GM18511 (cell line): ENCODE data around the gene HES3.
A peak's percentile ranks its signal among the peaks of the same experiment; 100 is the strongest.

Experiments
- ATAC-seq: cut with Tn5 transposase; IDR thresholded peaks from one replicate; pipeline ENCODE4 v1.9.1; 2021; ENCODE audit warnings: mild to moderate bottlenecking, moderate library complexity; ENCODE audit not compliant: unreplicated experiment

HES3 gene

DNA sequence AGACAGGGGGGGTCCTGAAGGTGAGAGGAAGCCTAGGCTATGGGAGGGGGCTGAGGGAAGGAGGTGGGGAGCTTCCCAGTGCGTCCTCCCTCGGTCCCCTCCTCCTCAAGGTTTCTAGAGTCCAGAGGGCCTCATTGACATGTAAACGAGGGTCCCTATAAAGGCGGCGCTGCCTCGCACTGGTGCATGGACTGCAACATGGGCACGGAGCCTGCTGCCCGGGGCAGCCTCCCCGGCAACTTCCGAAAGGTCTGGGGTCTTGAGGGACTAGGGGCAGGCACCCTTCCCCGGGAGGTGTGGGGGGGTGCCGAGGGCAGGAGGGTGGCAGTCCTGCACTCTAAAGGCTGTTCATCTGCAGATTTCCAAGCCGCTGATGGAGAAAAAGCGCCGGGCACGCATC lies at the start of gene HES3:
TSS of gene HES3 (plus strand) at position 187 of the 400 bp plus-strand sequence. CDS start at position 374, 187 bp downstream.
- no peak for ATAC-seq

DNA sequence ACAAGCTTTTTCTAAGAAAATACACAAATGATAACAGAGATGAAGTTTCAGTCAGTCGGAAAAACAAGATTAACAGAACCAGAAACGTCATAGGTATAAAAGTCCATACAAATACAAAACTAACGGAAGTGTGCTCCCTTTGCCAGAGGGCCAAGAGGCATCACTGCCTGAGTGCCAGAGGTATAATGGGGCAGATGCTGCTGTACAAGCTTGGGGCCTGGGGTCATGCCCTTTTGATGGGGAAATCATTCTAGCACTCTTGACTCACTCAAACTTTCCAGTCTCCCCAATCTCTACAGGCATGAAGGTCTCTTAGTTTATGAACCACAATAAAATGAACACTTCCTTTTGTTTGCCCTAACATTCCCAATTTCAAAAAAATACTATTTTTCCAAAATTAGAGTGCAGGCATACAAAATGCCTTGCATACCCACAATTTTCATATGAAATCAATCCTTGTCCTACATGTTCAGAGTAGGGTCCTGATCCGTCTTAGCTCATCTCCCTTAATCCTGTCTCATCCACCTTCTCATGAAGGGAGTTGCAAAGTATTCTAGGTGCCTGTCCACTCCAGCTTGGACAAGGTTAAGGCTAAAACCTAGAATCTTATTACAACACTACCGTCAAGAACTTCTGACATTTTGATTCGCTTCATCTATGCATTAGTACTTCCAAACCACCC lies 46.1 kb upstream of the HES3 start:
- ATAC-seq = no peak

GRCh38 chr1:6198646-6199297 lies 45.2 kb upstream of the HES3 start:
- ATAC-seq = peak; percentile 30

GRCh38 chr1:6199298-6200187 lies 44.4 kb upstream of the HES3 start, which contains the start of gene RPL22:
RPL22 (minus strand) TSS chr1:6199595; CDS start chr1:6199573, 22 bp downstream.
- ATAC-seq = peak; percentile 95

GRCh38 chr1:6200188-6200809 lies 43.7 kb upstream of the HES3 start:
- ATAC-seq = no peak

GRCh38 chr1:6202256-6202655 lies 41.7 kb upstream of the HES3 start:
- ATAC-seq = no peak

DNA sequence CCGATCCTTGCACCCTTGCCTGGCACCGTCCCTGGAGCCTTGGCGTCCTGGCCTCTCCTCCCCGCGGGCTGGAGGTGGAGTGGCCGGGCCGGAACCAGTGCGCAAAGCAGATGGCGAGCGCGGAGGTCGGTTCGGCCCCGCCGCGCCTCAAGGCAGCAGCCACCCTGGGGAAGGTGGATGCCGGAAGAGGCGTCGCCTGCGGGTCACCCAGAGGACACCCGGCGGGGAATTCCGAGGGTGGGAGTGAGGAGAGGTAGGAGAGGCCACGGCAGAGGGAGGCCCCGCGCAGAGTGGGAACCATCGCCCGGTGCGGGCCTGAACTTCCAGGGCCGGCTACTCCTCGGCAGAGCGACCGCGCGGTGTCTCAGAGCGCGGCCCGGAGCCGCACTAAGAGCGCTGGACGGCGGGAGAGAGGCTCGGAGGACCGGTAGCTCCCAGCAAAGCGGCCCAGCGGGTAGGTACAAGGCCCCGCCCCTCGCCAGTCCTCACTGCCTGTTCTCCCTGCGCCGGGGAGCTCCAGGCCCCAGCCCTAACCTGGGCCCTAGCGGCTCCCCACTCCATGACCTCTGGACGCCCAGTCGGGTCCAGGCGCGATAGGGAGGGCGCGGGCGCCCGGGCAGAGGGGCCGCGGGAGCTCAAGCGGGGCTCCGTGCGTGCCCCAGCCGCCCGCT lies 38.0 kb upstream of the HES3 start, which contains the start of gene RNF207:
TSS of gene RNF207 (plus strand) at position 271 of the 671 bp plus-strand sequence. CDS start 417 bp downstream, outside the sequence.
- peak; percentile 67 for ATAC-seq

DNA sequence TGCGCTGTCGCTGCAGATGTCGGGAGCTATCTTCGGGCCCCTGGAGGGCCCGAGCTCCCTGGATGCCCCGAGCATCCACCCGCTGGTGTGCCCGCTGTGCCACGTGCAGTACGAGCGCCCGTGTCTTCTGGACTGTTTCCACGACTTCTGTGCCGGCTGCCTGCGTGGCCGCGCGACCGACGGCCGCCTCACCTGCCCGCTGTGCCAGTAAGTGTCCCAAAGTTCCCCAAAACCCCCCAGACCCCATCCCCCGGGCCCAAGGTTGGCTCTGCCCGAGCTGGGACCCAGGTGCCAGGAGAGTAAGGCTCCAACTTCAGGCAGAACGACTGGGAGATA lies 37.5 kb upstream of the HES3 start:
- ATAC-seq = no peak

GRCh38 chr1:6207075-6207885 lies 36.7 kb upstream of the HES3 start:
- no peak for ATAC-seq

DNA sequence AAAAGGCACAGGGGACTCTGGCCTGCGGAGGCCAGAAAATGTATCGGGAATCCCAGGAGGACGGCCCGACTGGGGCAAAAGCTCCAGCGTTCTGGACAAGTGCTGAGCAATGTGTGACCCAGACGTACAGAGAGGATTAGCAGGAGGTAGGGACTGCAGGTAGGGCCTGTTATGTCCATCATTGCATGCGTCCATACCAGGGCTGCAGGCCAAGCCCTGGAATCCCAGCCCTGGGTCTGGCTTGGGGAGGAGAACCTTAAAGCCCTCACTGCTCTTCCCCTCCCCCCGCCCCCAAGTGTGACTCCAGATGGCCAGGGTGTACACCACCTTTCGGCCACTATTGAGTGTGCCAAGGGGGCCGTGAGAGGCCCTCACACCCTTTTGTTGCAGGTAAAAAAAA lies 36.1 kb upstream of the HES3 start:
- ATAC-seq = no peak

GRCh38 chr1:6208723-6209660 lies 35.0 kb upstream of the HES3 start:
- ATAC-seq = peak; percentile 34

GRCh38 chr1:6209661-6210580 lies 34.1 kb upstream of the HES3 start:
- ATAC-seq = no peak

DNA sequence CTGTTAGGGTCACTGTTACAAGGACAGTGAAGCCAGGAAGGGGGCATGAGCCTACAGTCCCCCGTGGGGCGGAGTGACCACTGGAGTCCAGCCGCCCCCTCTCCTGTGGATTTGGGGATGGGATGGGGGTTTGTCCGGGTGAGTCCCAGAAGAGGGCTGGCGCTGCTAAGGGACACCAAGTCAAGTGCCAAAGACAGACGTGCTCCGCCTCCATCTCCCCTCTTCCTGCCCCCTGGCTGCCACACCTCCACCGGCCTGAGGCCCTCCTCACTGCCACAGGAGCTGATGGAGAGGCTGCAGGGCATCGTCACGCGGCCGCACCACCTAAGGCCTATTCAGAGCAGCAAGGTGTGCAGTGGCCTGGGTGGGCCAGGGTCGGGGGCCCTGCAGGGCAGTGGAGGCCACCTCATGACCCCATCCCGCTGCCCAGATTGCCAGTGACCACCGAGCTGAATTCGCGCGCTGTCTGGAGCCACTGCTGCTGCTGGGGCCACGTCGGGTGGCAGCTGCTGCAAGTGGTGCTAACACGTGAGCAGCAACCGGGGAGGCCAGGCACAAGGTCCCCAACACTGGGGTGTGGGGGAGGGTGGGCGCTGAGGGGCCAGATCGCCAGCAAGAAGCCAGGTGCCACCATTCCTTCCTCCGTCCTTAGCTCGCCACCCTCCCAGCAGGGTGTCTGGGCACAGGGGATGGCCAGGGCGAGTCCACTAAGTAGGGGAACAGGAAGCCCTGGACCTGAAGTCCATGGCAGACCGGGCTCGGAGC lies 33.2 kb upstream of the HES3 start:
- no peak for ATAC-seq

DNA sequence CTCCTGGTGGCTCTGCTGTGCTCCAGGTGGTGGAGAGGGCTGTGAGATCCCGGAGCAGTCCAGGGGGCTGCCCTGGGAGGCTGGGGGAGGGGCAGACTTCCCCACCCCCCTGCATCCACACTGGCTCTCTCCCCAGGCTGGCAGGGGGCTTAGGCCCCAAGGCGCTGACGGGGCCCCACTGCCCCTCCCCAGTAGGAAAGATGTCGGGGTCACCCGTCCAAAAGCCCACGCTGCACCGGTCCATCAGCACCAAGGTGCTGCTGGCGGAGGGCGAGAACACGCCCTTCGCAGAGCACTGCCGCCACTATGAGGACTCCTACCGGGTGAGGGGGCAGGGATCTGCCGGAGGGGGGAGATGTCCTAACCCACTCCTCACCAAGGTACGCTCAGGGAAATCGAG lies 32.2 kb upstream of the HES3 start:
- no peak for ATAC-seq

DNA sequence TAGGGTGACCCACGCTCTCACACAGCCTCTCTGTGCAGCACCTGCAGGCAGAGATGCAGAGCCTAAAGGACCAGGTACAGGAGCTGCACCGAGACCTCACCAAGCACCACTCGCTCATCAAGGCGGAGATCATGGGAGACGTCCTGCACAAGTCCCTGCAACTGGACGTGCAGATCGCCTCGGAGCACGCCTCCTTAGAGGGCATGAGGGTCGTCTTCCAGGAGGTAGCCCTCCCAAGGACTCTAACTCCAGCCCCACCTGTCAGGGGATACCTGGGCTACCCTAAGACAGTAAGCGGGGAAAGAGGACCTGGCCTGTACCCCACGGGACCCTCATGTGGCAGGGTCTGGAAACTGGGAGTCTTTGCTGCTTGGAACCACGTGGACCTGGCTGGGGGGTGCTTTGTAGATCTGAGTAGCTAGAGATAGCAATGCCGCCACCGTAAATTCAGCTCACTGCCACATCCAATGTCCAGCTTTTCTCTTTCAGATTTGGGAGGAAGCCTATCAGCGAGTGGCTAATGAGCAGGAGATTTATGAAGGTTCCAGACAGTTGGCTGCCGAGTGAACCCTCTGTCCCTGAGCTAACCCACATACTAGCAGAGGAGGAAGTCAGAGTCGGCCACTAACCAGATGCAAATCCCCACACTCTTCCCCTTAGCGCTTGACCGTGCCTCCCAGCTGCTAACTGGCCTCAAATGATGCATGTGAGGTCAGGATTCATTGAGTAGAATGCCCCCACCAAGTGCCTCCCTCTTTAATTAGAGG lies 31.6 kb upstream of the HES3 start:
- no peak for ATAC-seq
